Suprapubic skin (tissue), 4 donors: ENCODE data around the gene GCNT2. TPM values are rescaled to one million over a fixed set of nuclear protein-coding genes. Genes with fewer than 3 reads are reported as not detected.
"Not testable (repeated sequence)": the region's sequence is repeated elsewhere in the genome, so short reads cannot be mapped to it uniquely, and the experiment has no call there.

Experiments used
- DNase-seq, 2 donors: peaks; one replicate each; pipeline ENCODE4 v3.0.0-alpha.2; 2019; ENCODE audit warnings: low spot score in 2 of 2
- H3K27ac ChIP-seq: fragments of 200-600 bp; sonication (generic); one replicate; pipeline ENCODE4 v1.5.1; 2019
- H3K27me3 ChIP-seq: fragments of 200-600 bp; sonication (generic); one replicate; pipeline ENCODE4 v1.5.1; 2019
- H3K36me3 ChIP-seq: fragments of 200-600 bp; sonication (generic); one replicate; pipeline ENCODE4 v1.5.1; 2019
- H3K4me1 ChIP-seq: fragments of 200-600 bp; sonication (generic); one replicate; pipeline ENCODE4 v1.5.1; 2019
- H3K4me3 ChIP-seq: fragments of 200-600 bp; sonication (generic); one replicate; pipeline ENCODE4 v1.5.1; 2019; ENCODE audit warnings: mild to moderate bottlenecking
- H3K9me3 ChIP-seq: fragments of 200-600 bp; sonication (generic); one replicate; pipeline ENCODE4 v1.5.1; 2019
- CTCF ChIP-seq, 2 donors: fragments of 200-600 bp in 1 of 2; fragments of 450-650 bp in 1 of 2; sonication (generic) in 1 of 2; IDR thresholded peaks; one replicate each; pipeline ENCODE4 v1.5.1; 2016 to 2019; ENCODE audit warnings: antibody characterized with exemption in 2 of 2, mild to moderate bottlenecking in 1 of 2, moderate library complexity in 1 of 2
- EP300 ChIP-seq: sonication (generic); formaldehyde crosslinking; IDR thresholded peaks from one replicate; pipeline ENCODE4 v1.6.1; 2017; ENCODE audit warnings: antibody characterized with exemption
- POLR2A ChIP-seq, 2 donors: fragments of 450-650 bp; IDR thresholded peaks; one replicate each; pipeline ENCODE4 v1.6.1; 2017; ENCODE audit warnings: antibody characterized with exemption in 2 of 2, mild to moderate bottlenecking in 2 of 2, moderate library complexity in 2 of 2
- POLR2AphosphoS5 ChIP-seq, 3 donors: sonication (generic); formaldehyde crosslinking; IDR thresholded peaks; one replicate each; pipeline ENCODE4 v1.6.1; 2017; ENCODE audit warnings: antibody characterized with exemption in 3 of 3
- WGBS: methylation state at CpG from one replicate; pipeline ENCODE4 v1.1.5; 2018; 5-methylcytosine and 5-hydroxymethylcytosine counted together
- total RNA-seq, 4 donors: library from RNA; depleted of rRNA; stranded (reverse); fragments of >200 nt; gene quantifications; one replicate each; pipeline ENCODE4 v1.1.0, GENCODE V29; 2016

The GCNT2 gene
- total RNA-seq, 4 donors from 2014 or later, result 8.0 to 37.4 (median 14.4) TPM

- Histone ChIP-seq H3K9me3 (no peaks in the 10 kb centered on the region), H3K27me3 (no peaks in the 10 kb centered on the region), H3K4me1 (no peaks in the 10 kb centered on the region), H3K36me3 (no peaks in the 10 kb centered on the region), H3K4me3 (peak overlapping the region; percentile 22), H3K27ac (no peak overlapping the region)
- TF ChIP-seq POLR2A (IDR thresholded peaks at IDR 0.05) (no peak), POLR2AphosphoS5 (IDR thresholded peaks at IDR 0.05) (no peak), EP300 (no peak), CTCF (IDR thresholded peaks at IDR 0.05) (no peak)
- 73% methylated on average over 34 of the region's 48 CpGs for WGBS
- no peak for DNase-seq
Measured at GRCh38 chr6:10659699-10660348, 138.7 kb downstream of the GCNT2 start.

DNA sequence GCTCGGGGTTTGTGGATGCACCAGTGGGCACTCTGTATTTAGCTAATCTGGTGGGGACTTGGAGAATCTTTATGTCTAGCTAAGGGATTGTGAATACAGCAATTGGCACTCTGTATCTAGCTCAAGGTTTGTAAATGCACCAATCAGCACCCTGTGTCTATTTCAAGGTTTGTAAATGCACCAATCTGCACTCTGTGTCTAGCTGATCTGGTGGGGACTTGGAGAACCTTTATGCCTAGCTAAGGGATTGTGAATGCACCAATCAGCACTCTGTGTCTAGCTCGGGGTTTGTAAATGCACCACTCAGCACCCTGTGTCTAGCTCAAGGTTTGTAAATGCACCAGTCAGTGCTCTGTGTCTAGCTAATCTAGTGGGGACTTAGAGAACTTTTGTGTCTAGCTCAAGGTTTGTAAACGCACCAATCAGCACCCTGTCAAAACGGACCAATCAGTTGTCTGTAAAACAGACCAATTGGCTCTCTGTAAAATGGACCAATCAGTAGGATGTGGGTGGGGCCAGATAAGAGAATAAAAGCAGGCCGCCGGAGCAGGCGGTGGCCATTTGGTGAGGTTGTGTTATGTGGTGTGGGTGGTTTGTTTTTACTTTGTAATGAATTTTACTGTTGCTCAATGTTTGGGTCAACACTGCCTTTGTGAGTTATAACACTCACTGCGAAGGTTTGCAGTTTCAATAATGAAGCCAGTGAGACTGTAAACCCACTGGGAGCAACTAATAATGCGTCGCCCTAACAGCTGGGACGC, 139.5 kb downstream of the GCNT2 start:
- H3K4me3 ChIP-seq, H3K9me3 ChIP-seq, DNase-seq, H3K36me3 ChIP-seq, H3K4me1 ChIP-seq, H3K27ac ChIP-seq, H3K27me3 ChIP-seq: not testable (repeated sequence)
- 90% methylated on average over 10 of the region's 11 CpGs for WGBS

DNA sequence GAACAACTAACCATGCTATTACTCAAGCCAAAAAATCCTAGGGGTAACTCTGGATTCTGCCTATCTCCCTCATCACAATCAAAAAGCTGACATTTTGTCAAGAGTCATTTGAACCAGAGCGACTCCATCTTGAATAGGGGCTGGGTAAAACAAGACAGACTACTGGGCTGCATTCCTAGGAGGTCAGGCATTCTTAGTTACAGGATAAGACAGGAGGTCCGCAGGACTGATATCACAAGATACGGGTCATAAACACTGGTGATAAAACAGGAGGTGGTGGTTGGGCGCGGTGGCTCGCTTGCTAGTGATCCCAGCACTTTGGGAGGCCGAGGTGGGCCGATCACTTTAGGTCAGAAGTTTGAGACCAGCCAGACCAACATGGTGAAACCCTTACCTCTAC, 141.1 kb downstream of the GCNT2 start:
- H3K9me3 ChIP-seq, result no peaks in the 10 kb centered on the region
- H3K36me3 ChIP-seq, result no peaks in the 10 kb centered on the region
- no peak for DNase-seq
- no peaks in the 10 kb centered on the region for H3K4me1 ChIP-seq
- H3K4me3 ChIP-seq, result no peak overlapping the region
- no peak overlapping the region for H3K27ac ChIP-seq
- WGBS, result 95% methylated on average over 8 of the region's 8 CpGs
- no peak for TF ChIP-seq EP300
- TF ChIP-seq POLR2AphosphoS5 (IDR thresholded peaks at IDR 0.05), result no peak
- no peak for TF ChIP-seq CTCF (IDR thresholded peaks at IDR 0.05)
- TF ChIP-seq POLR2A (IDR thresholded peaks at IDR 0.05), result no peak
- H3K27me3 ChIP-seq, result no peaks in the 10 kb centered on the region

- H3K4me3 ChIP-seq, result no peak overlapping the region
- no peak for DNase-seq
- H3K27me3 ChIP-seq, result no peaks in the 10 kb centered on the region
- no peaks in the 10 kb centered on the region for H3K9me3 ChIP-seq
- H3K4me1 ChIP-seq, result no peaks in the 10 kb centered on the region
- no peak overlapping the region for H3K27ac ChIP-seq
- WGBS, result 81% methylated on average over 2 of the region's 2 CpGs
- H3K36me3 ChIP-seq, result no peaks in the 10 kb centered on the region
- no peak for TF ChIP-seq CTCF (IDR thresholded peaks at IDR 0.05)
- TF ChIP-seq POLR2AphosphoS5 (IDR thresholded peaks at IDR 0.05), result no peak
- no peak for TF ChIP-seq POLR2A (IDR thresholded peaks at IDR 0.05)
- no peak for TF ChIP-seq EP300
Measured at GRCh38 chr6:10662742-10663141, 141.6 kb downstream of the GCNT2 start.

DNA sequence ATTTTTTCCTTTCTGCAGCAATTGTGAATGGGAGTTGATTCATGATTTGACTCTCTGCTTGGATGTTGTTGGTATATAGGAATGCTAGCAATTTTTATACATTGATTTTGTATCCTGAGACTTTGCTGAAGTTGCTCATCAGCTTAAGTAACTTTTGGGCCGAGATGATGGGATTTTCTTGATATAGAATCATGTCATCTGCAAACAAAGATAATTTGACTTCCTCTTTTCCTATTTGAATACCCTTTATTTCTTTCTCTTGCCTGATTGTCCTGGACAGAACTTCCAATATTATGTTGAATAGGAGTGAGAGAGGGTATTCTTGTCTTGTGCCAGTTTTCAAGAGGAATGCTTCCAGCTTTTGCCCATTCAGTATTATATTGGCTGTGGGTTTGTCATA, 144.4 kb downstream of the GCNT2 start:
- not testable (repeated sequence) for H3K27me3 ChIP-seq, H3K36me3 ChIP-seq, H3K27ac ChIP-seq, DNase-seq, H3K4me3 ChIP-seq, H3K4me1 ChIP-seq, H3K9me3 ChIP-seq
- 54% methylated on average over 1 of the region's 1 CpG for WGBS

DNA sequence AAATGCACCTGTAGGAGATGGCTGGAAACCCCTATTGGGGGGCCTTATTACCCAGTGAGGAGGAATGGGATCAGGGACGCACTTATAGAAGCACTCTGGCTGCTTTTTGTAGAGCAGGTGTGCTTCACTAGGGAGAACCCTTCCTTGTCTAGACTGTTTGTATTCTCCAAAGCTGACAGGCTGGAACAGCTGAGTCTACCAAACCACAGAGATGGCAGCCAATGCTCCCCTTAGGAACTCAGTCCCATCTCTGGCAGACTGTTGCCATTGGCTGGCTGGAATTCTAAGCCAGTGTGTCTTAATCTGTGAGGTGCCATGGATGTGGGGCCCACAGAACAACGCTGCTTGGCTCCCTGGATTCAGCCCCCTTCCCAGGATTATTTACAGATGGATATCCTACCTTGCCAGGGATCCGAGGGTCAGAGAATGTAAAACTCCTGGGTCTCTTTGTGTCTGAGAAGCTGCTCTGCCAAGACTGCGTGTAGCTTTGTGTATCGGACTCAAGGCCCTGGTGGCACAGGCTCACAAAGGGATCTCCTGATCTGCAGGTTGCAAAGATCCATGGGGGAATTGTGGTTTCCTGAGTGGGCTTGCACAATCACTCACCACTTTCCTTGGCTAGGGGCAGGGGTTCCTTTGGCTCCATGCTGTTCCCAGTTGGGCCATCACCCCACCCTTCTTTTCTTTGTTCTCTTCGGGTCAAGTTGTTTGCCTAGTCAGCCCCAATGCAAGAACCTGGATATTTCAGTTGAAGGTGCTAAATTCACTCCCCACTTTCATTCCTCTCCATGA, 147.2 kb downstream of the GCNT2 start:
- H3K27me3 ChIP-seq, result no peaks in the 10 kb centered on the region
- 85% methylated on average over 6 of the region's 6 CpGs for WGBS
- TF ChIP-seq CTCF (IDR thresholded peaks at IDR 0.05), result no peak
- no peak for TF ChIP-seq EP300
- TF ChIP-seq POLR2AphosphoS5 (IDR thresholded peaks at IDR 0.05), result no peak
- no peak for TF ChIP-seq POLR2A (IDR thresholded peaks at IDR 0.05)

More for the DNA sequence above, 147.2 kb downstream of the GCNT2 start:
- Histone ChIP-seq H3K9me3 (no peaks in the 10 kb centered on the region), H3K4me3 (no peak overlapping the region), H3K36me3 (no peaks in the 10 kb centered on the region), H3K4me1 (no peaks in the 10 kb centered on the region), H3K27ac (no peak overlapping the region)
- DNase-seq, result no peak
